SKM-1 treated with dmso at 0.1 percent for 144 hours (cell line): Measurements from ENCODE around the gene GUF1.
"Not testable (repeated sequence)": the region's sequence is repeated elsewhere in the genome, so short reads cannot be mapped to it uniquely, and the experiment has no call there.

Experiments used
- DNase-seq: peaks from one replicate; lab custom pipeline; 2025; ENCODE audit not compliant: unreplicated experiment; lab: John Stamatoyannopoulos, UW

GUF1 gene

GRCh38 chr4:44704673-44705072, 26.5 kb downstream of the GUF1 start:
- DNase-seq, result no peak

GRCh38 chr4:44713125-44713524, 34.9 kb downstream of the GUF1 start:
- DNase-seq, result no peak

DNA sequence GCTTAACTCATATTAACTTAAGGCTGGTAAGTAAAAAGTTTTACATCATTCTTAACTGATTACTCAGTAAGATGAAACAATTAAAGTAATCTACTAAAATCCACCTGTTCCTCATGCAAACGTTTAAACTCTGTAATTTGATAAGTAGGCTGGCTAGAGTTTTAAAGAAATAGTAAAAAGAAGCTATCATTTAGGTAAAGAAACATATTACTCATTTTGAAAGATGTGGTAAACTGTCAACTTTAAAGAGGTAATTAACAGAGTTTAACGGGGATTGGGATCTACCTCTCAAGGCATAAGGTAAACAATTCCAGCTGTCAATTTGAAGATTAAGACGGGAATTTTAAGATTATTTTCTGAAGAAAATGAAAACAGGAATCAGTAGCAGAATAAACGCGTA, 38.4 kb downstream of the GUF1 start:
- no peak for DNase-seq

DNA sequence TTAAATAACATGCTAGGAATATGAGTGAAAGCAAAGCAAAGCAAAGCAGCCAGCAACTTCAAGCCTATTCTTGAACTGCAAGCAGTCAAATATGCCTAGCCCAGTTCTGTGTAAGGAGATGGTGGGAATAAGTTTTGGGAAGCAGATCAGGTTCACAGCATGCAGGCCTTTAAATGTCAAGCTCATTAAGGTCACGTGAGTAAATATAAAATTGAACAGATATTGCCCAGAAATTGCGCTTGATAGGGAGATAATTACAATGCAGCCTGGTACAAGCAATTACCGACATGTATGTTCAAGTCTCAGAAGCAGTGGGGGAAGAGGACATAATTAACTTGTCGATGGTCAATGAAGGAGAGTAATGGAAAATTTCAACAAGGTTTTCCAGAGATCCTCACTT, 42.2 kb downstream of the GUF1 start:
- no peak for DNase-seq

GRCh38 chr4:44722001-44722400, 43.8 kb downstream of the GUF1 start:
- DNase-seq, result no peak

- no peak for DNase-seq
Observed at GRCh38 chr4:44725166-44725565, 46.9 kb downstream of the GUF1 start.

DNA sequence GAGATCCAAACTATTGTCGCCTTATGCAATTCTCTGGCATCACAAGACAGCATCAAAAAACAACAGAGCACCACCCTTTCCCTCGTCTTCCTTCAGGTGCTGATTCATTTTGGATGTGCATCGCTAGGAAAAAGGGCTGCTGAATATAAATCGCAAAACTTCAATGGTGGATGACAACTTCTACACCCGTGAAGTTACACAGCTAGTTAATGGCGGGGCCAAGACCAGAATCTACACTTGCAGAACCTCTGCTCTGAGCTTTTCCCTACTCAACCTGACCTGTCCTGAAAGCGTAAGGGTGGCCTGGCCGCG, 47.5 kb downstream of the GUF1 start:
- no peak for DNase-seq

GRCh38 chr4:44726038-44726871, 48.0 kb downstream of the GUF1 start, which contains the start of gene GNPDA2:
Gene GNPDA2, minus strand, starts transcription at chr4:44726556. Its CDS starts 4,349 bp downstream, at chr4:44722207.
- DNase-seq, result peak; percentile 87

DNA sequence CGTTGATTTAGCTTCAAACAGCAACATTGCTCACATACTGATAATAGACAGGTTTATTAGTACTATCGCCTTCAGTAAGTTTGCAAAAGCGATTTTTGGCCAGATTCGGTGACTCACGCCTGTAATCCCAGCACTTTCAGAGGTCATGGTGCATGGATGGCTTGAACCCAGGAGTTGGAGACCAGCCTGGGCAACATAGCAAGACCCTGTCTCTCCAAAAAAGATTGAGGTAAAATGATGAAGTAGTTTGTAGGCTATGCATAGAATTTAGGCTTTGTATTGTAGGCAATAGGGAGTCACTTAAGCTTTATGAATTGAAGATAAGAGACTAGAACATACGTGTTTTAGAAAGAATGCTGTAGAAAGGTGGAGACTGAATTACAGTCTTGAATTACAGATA, 49.3 kb downstream of the GUF1 start:
- DNase-seq, result no peak

- DNase-seq, result not testable (repeated sequence)
Observed at GRCh38 chr4:44728694-44729093, 50.5 kb downstream of the GUF1 start.

DNA sequence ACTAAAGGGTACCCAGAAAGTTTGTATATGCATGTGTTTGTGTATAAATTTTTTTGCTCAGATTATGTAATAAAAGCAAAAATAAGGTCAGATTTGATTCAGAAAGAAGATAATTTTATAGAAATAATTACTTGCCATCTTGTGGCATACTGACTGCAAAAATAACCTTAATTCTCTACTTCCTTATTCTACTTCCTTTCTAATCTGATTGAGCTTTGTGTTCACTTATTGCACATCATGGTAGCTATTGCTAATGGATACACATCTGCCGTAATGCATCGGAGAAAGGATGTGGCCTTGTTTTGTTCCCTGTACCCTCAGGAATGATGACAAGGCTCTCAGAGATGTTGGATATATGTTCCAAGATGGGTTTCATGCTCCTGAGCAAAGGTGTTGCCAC, 58.7 kb downstream of the GUF1 start:
- DNase-seq, result peak; percentile 29

DNA sequence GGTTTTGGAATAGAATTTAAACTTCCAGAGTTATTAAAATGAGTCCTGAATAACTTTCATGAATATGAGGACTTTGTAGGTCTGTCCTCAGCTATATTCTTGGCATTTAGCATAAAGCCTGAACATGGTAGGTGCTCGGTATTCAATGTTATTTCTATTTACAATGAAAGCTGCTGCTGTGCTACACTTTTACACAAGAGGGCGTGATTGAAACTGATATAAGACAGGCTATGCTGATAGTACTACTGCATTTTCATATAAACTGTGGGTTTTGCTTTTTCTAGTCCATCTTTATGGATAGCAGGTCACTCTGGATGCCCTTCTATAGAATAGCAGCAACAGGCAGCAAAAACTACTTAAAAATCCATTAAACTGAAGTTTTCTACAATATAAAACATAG, 60.4 kb downstream of the GUF1 start:
- peak; percentile 14 for DNase-seq

DNA sequence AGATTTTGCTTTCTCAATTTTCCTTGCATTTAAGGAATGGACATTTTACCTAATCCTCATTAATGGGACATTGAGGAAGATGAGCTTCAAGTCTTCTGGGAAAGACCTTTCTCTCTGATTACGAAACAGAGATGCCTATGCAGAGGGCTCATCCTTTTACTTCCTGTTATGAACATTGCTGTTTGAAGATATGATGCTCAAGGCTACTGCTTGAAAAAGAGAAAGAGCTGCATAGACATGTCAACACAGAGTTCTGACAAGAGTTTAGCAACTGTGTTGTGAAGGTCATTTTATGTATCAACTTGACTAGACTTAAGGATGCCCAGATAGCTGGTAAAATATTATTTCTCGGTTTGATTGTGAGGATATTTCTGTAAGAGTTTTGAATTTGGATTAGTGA, 62.0 kb downstream of the GUF1 start:
- peak; percentile 13 for DNase-seq
